ENCODE results near the gene TIMP3. TPM values are rescaled to one million over a fixed set of nuclear protein-coding genes. Genes with fewer than 3 reads are reported as not detected.
"Not testable (repeated sequence)": the region's sequence is repeated elsewhere in the genome, so short reads cannot be mapped to it uniquely, and the experiment has no call there.

The TIMP3 gene
- total RNA-seq, 1 donor from 2014 or later, result 297 TPM

GRCh38 chr22:32853662-32854061, 52.2 kb downstream of the TIMP3 start:
- DNase-seq (ENCODE audit: low spot score), result no peak

- no peak for DNase-seq (ENCODE audit: low spot score)
Measured at GRCh38 chr22:32854351-32854804, 52.9 kb downstream of the TIMP3 start.

GRCh38 chr22:32855045-32855756, 53.7 kb downstream of the TIMP3 start:
- no peak for DNase-seq (ENCODE audit: low spot score)

- no peak for DNase-seq (ENCODE audit: low spot score)
Measured at GRCh38 chr22:32858121-32858703, 56.7 kb downstream of the TIMP3 start.

GRCh38 chr22:32858957-32859356, 57.5 kb downstream of the TIMP3 start:
- no peak for DNase-seq (ENCODE audit: low spot score)

- no peak for DNase-seq (ENCODE audit: low spot score)
Measured at GRCh38 chr22:32859743-32860142, 58.2 kb downstream of the TIMP3 start.

- no peak for DNase-seq (ENCODE audit: low spot score)
Measured at GRCh38 chr22:32861330-32861729, 59.8 kb downstream of the TIMP3 start.

- DNase-seq (ENCODE audit: low spot score), result no peak
Measured at GRCh38 chr22:32862083-32862482, 60.6 kb downstream of the TIMP3 start.

- DNase-seq (ENCODE audit: low spot score), result no peak
Measured at GRCh38 chr22:32862936-32863661, 61.6 kb downstream of the TIMP3 start.

GRCh38 chr22:32864041-32864440, 62.5 kb downstream of the TIMP3 start:
- DNase-seq (ENCODE audit: low spot score), result no peak

GRCh38 chr22:32864596-32864995, 63.1 kb downstream of the TIMP3 start:
- no peak for DNase-seq (ENCODE audit: low spot score)

- no peak for DNase-seq (ENCODE audit: low spot score)
Measured at GRCh38 chr22:32866953-32867352, 65.4 kb downstream of the TIMP3 start.

GRCh38 chr22:32868946-32869345, 67.4 kb downstream of the TIMP3 start:
- DNase-seq (ENCODE audit: low spot score), result no peak

- DNase-seq (ENCODE audit: low spot score), result no peak
Measured at GRCh38 chr22:32870474-32870873, 69.0 kb downstream of the TIMP3 start.

- not testable (repeated sequence) for DNase-seq (ENCODE audit: low spot score)
Measured at GRCh38 chr22:32873604-32874003, 72.1 kb downstream of the TIMP3 start.

- no peak for DNase-seq (ENCODE audit: low spot score)
Measured at GRCh38 chr22:32874385-32874784, 72.9 kb downstream of the TIMP3 start.

GRCh38 chr22:32874976-32875375, 73.5 kb downstream of the TIMP3 start:
- no peak for DNase-seq (ENCODE audit: low spot score)

- DNase-seq (ENCODE audit: low spot score), result no peak
Measured at GRCh38 chr22:32876516-32876915, 75.0 kb downstream of the TIMP3 start.

- no peak for DNase-seq (ENCODE audit: low spot score)
Measured at GRCh38 chr22:32877196-32877595, 75.7 kb downstream of the TIMP3 start.

- DNase-seq (ENCODE audit: low spot score), result no peak
Measured at GRCh38 chr22:32879550-32879949, 78.0 kb downstream of the TIMP3 start.

GRCh38 chr22:32880061-32880460, 78.6 kb downstream of the TIMP3 start:
- peak; percentile 91 for DNase-seq (ENCODE audit: low spot score)

- DNase-seq (ENCODE audit: low spot score), result no peak
Measured at GRCh38 chr22:32880505-32880892, 79.0 kb downstream of the TIMP3 start.
